ENCODE measurements around the gene UMOD.

Gene UMOD

GRCh38 chr16:20385844-20386832, 33.6 kb upstream of the UMOD start:
- TF ChIP-seq, protein P1, sequence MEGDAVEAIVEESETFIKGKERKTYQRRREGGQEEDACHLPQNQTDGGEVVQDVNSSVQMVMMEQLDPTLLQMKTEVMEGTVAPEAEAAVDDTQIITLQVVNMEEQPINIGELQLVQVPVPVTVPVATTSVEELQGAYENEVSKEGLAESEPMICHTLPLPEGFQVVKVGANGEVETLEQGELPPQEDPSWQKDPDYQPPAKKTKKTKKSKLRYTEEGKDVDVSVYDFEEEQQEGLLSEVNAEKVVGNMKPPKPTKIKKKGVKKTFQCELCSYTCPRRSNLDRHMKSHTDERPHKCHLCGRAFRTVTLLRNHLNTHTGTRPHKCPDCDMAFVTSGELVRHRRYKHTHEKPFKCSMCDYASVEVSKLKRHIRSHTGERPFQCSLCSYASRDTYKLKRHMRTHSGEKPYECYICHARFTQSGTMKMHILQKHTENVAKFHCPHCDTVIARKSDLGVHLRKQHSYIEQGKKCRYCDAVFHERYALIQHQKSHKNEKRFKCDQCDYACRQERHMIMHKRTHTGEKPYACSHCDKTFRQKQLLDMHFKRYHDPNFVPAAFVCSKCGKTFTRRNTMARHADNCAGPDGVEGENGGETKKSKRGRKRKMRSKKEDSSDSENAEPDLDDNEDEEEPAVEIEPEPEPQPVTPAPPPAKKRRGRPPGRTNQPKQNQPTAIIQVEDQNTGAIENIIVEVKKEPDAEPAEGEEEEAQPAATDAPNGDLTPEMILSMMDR (conservative IDR thresholded peaks at IDR 0.05; ENCODE audit: low read depth) = peak; percentile 85
- H3K27ac ChIP-seq = no peak overlapping the region
- CTCF ChIA-PET = interaction anchor here (0.6 to 4.1 kb wide), 14 partner anchors 8 to 1428 kb away, joined by 3 to 71 read pairs (median 4); no protein-coding TSS in a partner anchor
- POLR2A ChIA-PET (ENCODE audit: low non-redundant PET) = no interaction called here
- DNase-seq (ENCODE audit: low spot score) = peak; percentile 65

DNA sequence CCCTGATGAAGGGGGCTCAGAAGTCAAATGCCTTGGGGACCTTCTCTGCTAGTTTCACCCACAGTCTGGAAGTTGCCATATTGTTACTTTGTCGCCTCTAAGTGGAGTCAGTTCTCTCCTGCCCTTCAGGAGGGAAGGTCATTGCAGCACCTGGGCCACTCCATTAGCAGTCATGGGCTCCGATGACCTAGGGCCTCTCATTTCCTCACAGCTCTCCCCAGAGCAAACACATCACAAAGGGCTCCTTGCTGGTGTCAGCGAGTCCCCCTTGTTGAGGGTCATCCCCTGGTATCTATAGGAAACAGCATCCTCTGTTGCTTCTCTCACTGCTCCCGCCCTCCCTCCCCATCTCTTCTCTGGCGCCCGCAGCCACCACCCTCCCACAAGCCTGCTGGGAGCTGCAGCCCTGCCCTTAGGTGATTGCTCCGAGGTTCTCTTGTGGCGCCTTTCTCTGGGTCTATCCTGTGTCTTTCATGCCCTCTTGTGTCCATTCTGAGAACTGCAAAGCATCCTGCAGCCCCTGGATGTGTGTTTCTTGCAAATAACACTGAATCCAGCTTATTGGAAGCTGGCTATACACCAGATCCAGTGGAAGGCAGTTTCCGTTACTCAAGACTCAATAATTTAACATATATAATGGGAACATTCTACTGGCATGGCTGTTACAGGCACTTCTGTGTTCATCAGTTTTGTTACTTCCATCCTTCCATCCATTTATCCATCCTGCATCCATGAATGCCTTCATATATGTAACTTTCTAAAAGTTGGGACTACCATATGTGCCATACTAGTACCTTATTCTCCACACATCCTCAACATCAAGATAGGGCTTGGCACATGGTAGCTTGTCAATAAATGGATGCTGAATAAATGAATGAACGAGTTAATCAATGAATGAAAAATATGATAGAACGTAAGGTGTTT, 30.9 kb upstream of the UMOD start:
- CTCF ChIA-PET = interaction anchor here (0.6 to 4.1 kb wide), 10 partner anchors 10 to 793 kb away, joined by 3 to 71 read pairs (median 4); no protein-coding TSS in a partner anchor
- H3K27ac ChIP-seq = no peak overlapping the region
- POLR2A ChIA-PET (ENCODE audit: low non-redundant PET) = no interaction called here
- peak; percentile 63 for DNase-seq (ENCODE audit: low spot score)
- TF ChIP-seq, protein P1 (conservative IDR thresholded peaks at IDR 0.05; ENCODE audit: low read depth) = peak; percentile 82

- ChIA-PET CTCF (interaction anchor here (1.0 to 4.1 kb wide), 3 partner anchors 9 to 475 kb away, joined by 3 to 71 read pairs (median 4); no protein-coding TSS in a partner anchor), POLR2A (ENCODE audit: low non-redundant PET) (no interaction called here)
- TF ChIP-seq, protein P1 (conservative IDR thresholded peaks at IDR 0.05; ENCODE audit: low read depth) = no peak
- no peak for DNase-seq (ENCODE audit: low spot score)
- H3K27ac ChIP-seq = no peak overlapping the region
Measured at GRCh38 chr16:20382202-20382948, 29.9 kb upstream of the UMOD start.

- no peak for DNase-seq (ENCODE audit: low spot score)
- ChIA-PET CTCF (interaction anchor here (0.5 kb wide), 1 partner anchor 776 kb away, joined by 3 read pairs; no protein-coding TSS in a partner anchor), POLR2A (ENCODE audit: low non-redundant PET) (no interaction called here)
- H3K27ac ChIP-seq = no peak overlapping the region
- TF ChIP-seq, protein P1 (conservative IDR thresholded peaks at IDR 0.05; ENCODE audit: low read depth) = no peak
Measured at GRCh38 chr16:20380782-20381181, 28.3 kb upstream of the UMOD start.

- POLR2A ChIA-PET (ENCODE audit: low non-redundant PET) = no interaction called here
- H3K27ac ChIP-seq = no peak overlapping the region
- TF ChIP-seq, protein P1 (conservative IDR thresholded peaks at IDR 0.05; ENCODE audit: low read depth) = no peak
- DNase-seq (ENCODE audit: low spot score) = no peak
- CTCF ChIA-PET = interaction anchor here (0.6 to 1.9 kb wide), 4 partner anchors 8 to 478 kb away, joined by 3 to 6 read pairs (median 4); no protein-coding TSS in a partner anchor
Measured at GRCh38 chr16:20377181-20377580, 24.7 kb upstream of the UMOD start.
